HG03571 (cell line): ENCODE measurements around the gene GJC2.
"Not testable (repeated sequence)": the region's sequence is repeated elsewhere in the genome, so short reads cannot be mapped to it uniquely, and the experiment has no call there.

Experiments
- ATAC-seq: cut with Tn5 transposase; IDR thresholded peaks from one replicate; pipeline ENCODE4 v1.9.1; 2021; ENCODE audit not compliant: unreplicated experiment

GJC2 gene

GRCh38 chr1:228170666-228171065 is 20.9 kb downstream of the GJC2 start:
- ATAC-seq, result no peak

DNA sequence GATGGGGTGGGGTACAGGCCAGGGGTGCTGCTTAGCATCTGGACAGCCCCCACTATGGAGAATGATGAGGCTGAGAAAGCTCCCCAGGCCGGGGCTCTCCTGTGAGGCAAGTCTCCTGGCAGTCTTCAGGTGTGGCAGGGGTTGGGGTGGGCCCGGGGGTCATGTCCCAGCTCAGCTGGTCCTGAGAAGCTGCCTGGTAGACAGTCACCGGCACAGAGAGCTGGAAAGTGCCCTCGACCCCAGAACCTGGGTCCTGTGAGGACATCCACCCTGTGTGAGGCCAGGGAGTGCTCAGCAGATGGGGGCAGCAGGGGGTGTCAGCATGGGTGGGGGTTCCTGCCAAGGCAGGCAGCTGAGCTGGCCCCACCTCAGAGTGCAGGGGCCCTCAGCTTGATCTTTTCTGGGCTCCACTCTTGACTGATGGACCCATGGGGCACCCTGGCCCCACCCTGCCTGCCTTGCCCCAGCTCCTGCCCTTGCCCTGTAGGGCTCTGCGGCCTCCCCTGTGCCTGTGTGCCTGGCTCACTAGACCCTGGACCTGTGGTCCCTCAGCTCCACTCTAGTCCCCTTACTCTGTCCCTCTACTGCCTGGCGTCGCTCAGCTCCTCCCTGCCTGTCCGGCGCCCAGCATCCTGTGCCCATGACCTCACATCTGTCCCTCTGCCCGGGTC is 21.6 kb downstream of the GJC2 start:
- ATAC-seq, result no peak

- ATAC-seq, result no peak
These were observed 23.1 kb downstream of the GJC2 start for GRCh38 chr1:228172591-228173527.

GRCh38 chr1:228173528-228174481 is 24.1 kb downstream of the GJC2 start:
- not testable (repeated sequence) for ATAC-seq

GRCh38 chr1:228174482-228175315 is 25.0 kb downstream of the GJC2 start:
- no peak for ATAC-seq

- ATAC-seq, result no peak
These were observed 25.7 kb downstream of the GJC2 start for GRCh38 chr1:228175316-228176023.

DNA sequence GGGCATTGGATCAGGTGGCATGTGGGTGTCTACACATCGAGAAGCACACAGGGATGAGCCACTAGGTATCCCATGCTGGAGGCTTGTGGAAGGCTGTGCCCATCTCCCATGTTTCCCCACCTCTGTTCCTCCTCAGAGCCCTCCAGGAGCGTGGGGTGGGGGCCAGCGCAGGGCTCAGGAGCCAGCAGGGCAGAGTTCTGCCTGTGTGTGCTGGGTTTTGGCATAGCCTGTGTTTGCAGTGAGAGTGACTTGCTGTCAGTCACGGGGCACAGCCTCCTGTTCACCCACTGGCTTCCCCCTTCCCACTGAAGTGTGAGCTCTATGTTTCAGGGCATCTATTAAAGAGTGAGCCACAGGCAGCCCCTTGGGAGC is 26.3 kb downstream of the GJC2 start:
- no peak for ATAC-seq

- ATAC-seq, result no peak
These were observed 26.9 kb downstream of the GJC2 start for GRCh38 chr1:228176461-228177182.

- no peak for ATAC-seq
These were observed 27.4 kb downstream of the GJC2 start for GRCh38 chr1:228177183-228177475.

DNA sequence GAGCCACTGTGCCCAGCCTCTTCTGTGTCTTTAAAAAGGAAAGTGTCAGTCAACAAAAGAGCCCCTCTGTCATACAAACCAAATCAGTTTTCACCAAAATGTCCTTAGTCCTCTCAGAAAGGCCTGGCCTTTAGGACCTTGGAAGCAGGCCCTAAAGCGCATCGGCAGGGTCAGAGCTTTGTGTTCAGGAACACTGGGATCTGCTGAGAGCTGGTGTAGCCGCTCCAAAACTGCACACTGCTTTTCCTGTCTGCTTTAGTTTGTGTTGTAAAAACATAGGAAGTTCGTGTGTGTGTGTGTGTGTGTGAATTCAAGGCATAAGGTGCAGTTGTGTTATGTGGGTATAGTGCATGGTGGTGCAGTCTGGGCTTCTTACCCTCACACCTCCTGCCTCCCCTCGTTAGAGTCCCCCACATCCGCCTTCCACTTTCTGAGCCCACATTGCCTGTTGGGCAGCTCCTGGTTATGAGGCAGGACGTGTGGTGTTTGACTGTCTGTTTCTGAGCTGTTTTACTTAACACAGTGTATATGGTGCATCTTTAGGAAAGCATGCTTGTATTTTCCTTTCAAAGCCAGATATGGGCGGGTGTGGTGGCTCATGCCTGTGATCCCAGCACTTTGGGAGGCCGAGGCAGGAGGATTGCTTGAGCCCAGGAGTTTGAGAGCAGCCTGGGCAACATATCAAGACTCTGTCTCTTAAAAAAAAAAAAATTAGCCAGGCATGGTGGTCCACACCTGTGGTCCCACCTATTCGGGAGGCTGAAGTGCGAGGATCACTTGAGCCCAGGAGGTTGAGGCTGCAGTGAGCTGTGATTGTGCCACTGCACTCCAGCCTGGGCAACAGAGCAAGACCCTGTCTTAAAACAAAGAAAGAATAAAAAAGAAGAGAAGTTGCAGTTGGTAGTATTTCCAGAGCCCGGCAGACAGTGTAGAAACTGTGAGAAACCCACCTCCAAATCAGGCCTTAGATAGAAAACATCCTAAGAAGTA is 28.3 kb downstream of the GJC2 start:
- no peak for ATAC-seq

- ATAC-seq, result no peak
These were observed 29.3 kb downstream of the GJC2 start for GRCh38 chr1:228178737-228179684.

DNA sequence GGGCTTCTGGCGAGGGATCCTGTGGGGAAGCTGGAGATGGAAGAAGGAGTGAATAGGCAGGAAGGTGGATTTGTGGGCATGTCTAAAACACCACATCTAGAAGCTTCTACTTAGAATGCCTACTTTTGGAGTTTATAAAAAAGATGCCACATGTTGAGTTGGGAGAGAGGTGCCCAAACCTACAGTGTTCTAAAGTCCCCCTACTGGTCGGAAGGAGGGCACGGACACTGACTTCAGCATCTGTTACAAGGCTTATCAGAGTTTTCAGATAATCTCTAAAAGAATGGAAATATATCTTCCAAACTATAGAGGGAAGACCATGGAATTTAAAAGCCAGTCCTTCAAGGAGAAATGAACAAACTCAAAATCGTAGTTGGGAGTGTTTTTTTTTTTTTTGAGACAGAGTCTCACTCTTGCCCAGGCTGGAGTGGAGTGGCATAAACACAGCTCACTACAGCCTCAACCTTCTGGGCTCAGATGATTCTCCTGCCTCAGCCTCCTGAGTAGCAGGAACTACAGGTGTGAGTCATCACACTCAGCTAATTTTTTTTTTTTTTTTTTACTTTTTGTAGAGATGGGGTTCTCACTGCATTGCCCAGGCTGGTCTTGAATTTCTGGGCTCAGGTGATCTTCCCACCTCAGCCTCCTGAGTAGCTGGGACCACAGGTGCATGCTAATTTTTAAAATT is 30.7 kb downstream of the GJC2 start:
- ATAC-seq, result no peak

DNA sequence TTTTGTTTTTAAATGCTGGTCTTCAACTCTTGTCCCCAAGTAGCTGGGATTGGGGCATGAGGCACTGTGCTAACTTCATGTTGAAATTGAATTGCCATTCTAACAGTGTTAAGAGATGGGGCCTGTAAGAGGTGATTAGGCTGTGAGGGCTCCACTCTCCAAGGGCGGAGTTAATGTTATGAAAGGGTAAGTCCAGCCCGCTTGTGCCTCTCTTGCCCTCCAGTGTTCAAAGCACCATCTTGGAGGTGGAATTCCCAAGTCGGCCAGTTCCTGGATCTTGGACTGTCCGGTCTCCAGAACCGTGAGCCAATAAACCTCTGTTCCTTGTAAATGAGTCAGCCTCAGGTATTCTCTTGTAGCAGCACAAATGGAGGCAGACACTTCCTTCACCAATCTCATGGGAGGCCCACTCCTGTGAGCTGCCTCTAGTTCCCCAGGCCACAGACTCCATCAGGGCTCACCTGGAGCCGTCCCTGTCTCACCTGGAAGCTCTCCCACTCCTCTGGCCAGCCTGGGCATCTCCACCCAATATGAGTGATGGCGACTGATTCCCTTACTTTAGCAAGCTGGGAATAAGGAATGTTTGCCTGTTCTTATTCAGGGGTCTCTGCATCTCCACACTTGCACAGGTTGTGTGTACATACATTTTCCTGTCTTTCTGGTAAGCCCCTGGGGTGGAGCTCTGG is 31.4 kb downstream of the GJC2 start:
- no peak for ATAC-seq

GRCh38 chr1:228181645-228182034 is 31.9 kb downstream of the GJC2 start:
- ATAC-seq, result no peak

- ATAC-seq, result no peak
These were observed 32.7 kb downstream of the GJC2 start for GRCh38 chr1:228182296-228183030.
